Epithelial cell of prostate (primary cell): ENCODE data around the gene SIK3.
"Not testable (repeated sequence)": the region's sequence is repeated elsewhere in the genome, so short reads cannot be mapped to it uniquely, and the experiment has no call there.

ENCODE experiments used
- DNase-seq: peaks from one replicate; pipeline ENCODE4 v3.0.0-alpha.2; 2011; ENCODE audit warnings: low read depth, low spot score
- H3K27ac ChIP-seq: fragments of 450-650 bp; 2 replicates; pipeline ENCODE4 v1.5.1; 2017; ENCODE audit warnings: mild to moderate bottlenecking

Gene SIK3

DNA sequence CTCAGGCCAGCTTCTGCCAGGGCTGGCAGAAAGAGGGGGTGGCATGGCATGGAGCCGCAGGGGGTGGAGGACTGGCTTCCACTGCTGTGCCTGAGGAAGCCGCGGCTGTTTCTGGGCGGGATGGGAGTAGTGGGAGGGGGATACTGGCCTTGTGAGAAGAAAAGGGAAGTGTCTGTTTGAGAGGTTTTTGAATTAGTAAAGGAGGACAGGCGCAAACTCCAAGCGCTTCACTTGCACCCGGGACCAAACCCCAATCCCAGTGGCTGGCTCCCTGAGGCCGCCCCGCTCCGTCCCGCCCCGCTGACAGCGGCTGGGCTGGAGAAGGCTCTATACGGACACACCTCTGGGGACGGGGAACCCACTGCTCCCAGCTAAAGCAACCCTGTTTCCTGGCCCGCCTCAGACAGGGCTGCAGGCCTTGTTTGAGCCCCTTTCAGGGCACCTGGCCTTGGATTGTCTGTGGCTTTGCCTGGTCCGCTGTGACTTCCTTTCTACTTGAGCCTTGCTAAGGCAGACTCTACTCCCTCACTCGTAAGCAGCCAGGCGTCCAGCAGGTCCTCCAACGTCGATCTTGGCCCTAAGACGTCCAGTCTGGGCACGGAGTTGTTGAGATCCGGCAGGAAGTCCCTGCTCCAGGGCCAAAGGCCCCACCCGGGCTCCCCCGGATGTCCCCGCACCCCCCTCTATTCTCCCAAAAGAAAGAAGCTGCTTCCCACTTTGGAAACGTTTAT lies 263.0 kb downstream of the SIK3 start:
- DNase-seq, result no peak
- no peak overlapping the region for H3K27ac ChIP-seq

DNA sequence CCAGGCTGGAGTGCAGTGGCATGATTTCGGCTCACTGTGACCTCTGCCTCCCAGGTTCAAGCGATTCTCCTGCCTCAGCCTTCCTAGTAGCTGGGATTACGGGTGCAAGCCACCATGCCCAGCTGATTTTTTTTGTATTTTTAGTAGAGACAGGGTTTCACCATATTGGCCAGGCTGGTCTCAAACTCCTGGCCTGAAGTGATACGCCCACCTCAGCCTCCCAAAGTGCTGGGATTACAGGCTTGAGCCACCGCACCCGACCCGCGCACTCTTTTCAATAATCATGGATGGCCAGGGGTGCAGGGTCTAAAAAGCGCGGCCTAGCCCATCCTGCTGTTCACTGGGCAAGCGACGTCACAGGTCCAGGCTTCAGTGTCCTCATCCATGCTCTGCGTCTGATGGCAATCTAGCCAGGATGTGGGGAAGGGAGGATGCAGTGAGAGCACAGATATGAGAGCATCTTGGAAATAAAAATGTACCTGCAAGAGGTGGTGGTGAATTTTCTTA lies 263.6 kb downstream of the SIK3 start:
- DNase-seq, H3K27ac ChIP-seq: not testable (repeated sequence)

DNA sequence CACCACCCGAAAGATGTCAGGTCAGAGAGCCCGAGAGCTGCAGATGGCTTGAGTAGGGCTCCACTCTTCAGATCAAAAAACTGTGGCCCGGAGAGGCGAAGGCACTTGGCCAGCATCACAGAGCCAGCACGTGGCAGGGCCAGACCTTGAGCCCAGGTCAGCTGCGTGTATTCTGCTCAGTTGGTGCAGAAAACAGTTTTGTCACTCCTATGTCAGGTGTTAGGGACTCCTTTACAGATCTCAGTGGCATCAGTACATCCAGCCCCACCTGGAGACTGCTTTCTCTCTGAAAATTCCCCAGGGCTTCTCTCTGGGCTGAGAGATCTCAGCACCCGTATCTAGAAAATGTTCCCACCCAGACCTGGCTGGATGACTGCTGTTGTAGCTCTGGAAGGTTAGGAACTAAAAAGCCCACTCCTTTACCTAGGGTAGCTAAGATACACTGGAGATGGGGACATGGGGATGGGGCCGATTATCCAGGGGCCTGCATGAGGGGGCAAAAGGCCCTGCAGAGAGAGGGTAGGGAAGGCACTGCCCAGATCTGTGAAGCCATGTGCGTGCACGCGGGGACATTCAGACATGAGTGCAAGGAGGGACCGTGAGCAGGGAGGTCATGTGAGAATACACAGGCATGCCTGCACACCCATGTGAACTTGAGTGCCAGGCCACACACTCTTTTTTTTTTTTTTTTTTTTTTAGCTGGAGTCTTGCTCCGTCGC lies 264.3 kb downstream of the SIK3 start:
- DNase-seq, result no peak
- no peak overlapping the region for H3K27ac ChIP-seq

DNA sequence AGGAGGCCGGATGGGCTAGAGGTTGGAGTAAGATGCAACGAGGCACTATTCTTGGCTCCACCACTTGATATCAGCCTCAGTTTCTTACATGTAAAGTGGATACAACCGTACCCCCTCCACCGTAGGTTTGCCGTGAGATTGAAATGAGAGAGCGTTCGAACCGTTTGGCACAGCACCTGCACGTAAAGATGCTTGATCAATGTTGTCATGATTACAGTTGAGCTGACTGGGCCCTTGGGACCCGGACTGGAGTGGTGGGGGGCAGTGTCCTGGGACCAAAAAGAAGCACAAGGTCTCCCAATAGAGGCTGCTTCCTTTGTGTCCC lies 264.8 kb downstream of the SIK3 start:
- no peak for DNase-seq
- no peak overlapping the region for H3K27ac ChIP-seq

GRCh38 chr11:116832350-116833290 lies 265.6 kb downstream of the SIK3 start:
- DNase-seq, result no peak
- no peak overlapping the region for H3K27ac ChIP-seq

- H3K27ac ChIP-seq, result no peak overlapping the region
- no peak for DNase-seq
Observed at GRCh38 chr11:116831790-116832349, 266.4 kb downstream of the SIK3 start.

DNA sequence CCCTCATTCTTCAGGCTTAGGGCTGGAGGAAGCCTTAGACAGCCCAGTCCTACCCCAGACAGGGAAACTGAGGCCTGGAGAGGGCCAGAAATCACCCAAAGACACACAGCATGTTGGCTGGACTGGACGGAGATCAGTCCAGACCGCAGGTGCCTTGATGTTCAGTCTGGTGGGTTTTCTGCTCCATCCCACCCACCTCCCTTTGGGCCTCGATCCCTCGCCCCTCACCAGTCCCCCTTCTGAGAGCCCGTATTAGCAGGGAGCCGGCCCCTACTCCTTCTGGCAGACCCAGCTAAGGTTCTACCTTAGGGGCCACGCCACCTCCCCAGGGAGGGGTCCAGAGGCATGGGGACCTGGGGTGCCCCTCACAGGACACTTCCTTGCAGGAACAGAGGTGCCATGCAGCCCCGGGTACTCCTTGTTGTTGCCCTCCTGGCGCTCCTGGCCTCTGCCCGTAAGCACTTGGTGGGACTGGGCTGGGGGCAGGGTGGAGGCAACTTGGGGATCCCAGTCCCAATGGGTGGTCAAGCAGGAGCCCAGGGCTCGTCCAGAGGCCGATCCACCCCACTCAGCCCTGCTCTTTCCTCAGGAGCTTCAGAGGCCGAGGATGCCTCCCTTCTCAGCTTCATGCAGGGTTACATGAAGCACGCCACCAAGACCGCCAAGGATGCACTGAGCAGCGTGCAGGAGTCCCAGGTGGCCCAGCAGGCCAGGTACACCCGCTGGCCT lies 267.9 kb downstream of the SIK3 start:
- DNase-seq, result no peak
- H3K27ac ChIP-seq, result no peak overlapping the region

DNA sequence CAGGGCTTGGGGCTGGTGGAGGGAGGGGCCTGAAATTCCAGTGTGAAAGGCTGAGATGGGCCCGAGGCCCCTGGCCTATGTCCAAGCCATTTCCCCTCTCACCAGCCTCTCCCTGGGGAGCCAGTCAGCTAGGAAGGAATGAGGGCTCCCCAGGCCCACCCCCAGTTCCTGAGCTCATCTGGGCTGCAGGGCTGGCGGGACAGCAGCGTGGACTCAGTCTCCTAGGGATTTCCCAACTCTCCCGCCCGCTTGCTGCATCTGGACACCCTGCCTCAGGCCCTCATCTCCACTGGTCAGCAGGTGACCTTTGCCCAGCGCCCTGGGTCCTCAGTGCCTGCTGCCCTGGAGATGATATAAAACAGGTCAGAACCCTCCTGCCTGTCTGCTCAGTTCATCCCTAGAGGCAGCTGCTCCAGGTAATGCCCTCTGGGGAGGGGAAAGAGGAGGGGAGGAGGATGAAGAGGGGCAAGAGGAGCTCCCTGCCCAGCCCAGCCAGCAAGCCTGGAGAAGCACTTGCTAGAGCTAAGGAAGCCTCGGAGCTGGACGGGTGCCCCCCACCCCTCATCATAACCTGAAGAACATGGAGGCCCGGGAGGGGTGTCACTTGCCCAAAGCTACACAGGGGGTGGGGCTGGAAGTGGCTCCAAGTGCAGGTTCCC lies 268.6 kb downstream of the SIK3 start, which contains the start of gene APOC3:
Gene APOC3, plus strand, starts transcription at position 383 of the 659 bp plus-strand sequence. CDS start 676 bp downstream, outside the sequence.
- no peak within 1 kb of the TSS for H3K27ac ChIP-seq
- no peak for DNase-seq

GRCh38 chr11:116828632-116829524 lies 269.4 kb downstream of the SIK3 start:
- DNase-seq, result no peak
- H3K27ac ChIP-seq, result no peak overlapping the region

- H3K27ac ChIP-seq, result no peak overlapping the region
- no peak for DNase-seq
Observed at GRCh38 chr11:116827461-116827860, 270.8 kb downstream of the SIK3 start.

GRCh38 chr11:116826751-116827431 lies 271.3 kb downstream of the SIK3 start:
- no peak for DNase-seq
- H3K27ac ChIP-seq, result no peak overlapping the region

- H3K27ac ChIP-seq, result no peak overlapping the region
- DNase-seq, result no peak
Observed at GRCh38 chr11:116825854-116826750, 272.1 kb downstream of the SIK3 start.

DNA sequence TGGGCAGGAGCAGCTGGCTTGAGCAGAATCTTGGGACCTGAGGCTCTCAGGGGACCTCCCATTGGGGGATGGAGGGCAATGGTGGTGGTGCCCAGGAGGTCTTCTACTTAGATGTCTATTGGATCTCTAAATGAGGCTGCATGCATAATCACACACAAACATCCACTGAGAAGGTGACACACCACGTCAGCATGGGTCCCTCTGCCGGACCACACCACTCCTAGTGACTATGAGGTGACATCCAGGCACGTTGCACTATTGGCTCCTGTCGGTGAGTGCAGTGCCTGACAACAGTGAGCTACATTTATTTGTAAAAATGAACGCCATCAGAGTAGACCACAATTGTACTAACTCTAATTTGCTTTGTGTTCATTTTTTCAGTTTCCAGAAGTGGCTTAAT lies 272.8 kb downstream of the SIK3 start:
- no peak overlapping the region for H3K27ac ChIP-seq
- DNase-seq, result no peak

GRCh38 chr11:116823031-116823843 lies 275.0 kb downstream of the SIK3 start, which contains the start of gene APOA4:
Gene APOA4 (minus strand): TSS chr11:116823304. CDS start chr11:116823191, 113 bp downstream.
- no peak within 1 kb of the TSS for H3K27ac ChIP-seq
- DNase-seq, result no peak

DNA sequence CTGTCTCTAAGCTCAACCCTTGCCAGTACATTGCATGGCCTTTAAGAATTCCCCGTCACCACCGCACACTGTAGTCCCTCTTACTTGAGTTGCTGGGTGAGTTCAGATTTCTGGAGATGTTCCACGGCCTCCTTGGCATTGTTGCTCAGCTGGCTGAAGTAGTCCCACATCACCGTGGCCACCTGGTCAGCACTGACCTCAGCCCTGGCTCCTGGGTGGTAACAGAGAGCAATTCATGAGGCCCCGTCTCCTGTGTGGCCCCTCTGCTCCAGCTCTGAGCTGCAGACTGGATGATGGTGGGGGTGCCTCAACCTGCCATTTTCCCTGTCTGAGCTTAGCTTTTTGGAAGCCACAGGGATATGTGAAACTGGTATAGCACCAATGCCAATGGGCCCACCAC lies 275.7 kb downstream of the SIK3 start:
- no peak for DNase-seq

More for the DNA sequence above, 275.7 kb downstream of the SIK3 start:
- no peak overlapping the region for H3K27ac ChIP-seq
